ENCODE measurements around the gene YIPF6. TPM values are rescaled to one million over a fixed set of nuclear protein-coding genes. Genes with fewer than 3 reads are reported as not detected.

YIPF6 gene
- total RNA-seq, 1 donor from 2014 or later = 20.5 TPM

DNA sequence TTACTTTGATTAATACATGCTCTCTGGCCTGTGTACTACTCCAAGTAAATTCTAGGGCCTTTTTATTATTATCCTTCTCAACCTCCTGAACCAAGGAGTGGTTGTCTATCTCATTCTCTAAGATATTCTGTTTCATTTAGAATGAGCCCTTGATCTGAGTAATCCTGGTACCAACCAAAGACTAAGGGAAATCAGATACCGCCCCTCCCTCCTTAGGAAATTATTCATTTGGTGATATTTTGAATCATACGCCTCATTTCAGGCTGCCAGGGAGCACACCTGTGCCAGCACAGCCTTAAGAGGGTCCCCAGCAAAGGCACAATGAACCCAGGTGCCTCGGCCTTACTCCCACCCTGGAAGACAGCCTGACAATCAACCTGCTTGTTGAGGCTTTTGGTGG lies 75.4 kb downstream of the YIPF6 start:
- no peaks in the 10 kb centered on the region for H3K27me3 Mint-ChIP-seq (ENCODE audit: insufficient read depth)
- H3K27ac Mint-ChIP-seq = no peak overlapping the region
- H3K4me3 Mint-ChIP-seq = no peak overlapping the region
- no peaks in the 10 kb centered on the region for H3K9me3 Mint-ChIP-seq
- intact Hi-C loops (cut with micrococcal nuclease) = loop anchor here (5.0 kb wide), 2 partner anchors 72 to 108 kb away; no protein-coding TSS in a partner anchor
- peaks cover 9% of the 10 kb centered on the region for H3K4me1 Mint-ChIP-seq (ENCODE audit: low read depth)
- DNase-seq (ENCODE audit: low spot score) = no peak
- H3K36me3 Mint-ChIP-seq (ENCODE audit: low read depth) = peaks cover 2% of the 10 kb centered on the region

DNA sequence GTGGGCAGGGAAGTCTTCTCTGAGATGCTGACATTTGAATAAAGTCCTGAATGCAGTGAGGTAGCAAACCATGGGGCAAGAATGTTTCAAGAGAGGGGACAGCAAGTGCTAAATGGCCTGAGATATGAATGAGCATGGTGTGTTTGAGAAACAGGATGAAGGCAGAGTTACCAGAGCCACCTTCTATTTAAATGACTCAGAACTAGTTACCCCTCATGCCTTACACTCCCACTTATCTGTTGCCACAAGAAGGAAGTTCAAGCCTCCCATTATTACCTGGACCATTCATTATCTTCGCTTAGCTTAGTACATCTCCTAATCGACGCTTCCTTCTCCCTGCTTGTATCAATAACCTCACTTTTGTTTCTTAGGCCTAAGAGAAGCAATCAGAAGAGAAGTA lies 81.0 kb downstream of the YIPF6 start:
- Mint-ChIP-seq H3K4me1 (ENCODE audit: low read depth) (no peaks in the 10 kb centered on the region), H3K36me3 (ENCODE audit: low read depth) (no peaks in the 10 kb centered on the region), H3K9me3 (peaks cover under 1% of the 10 kb centered on the region), H3K27ac (no peak overlapping the region), H3K27me3 (ENCODE audit: insufficient read depth) (no peaks in the 10 kb centered on the region), H3K4me3 (no peak overlapping the region)
- intact Hi-C loops (cut with micrococcal nuclease) = loop anchor here (2.0 kb wide), 1 partner anchor 25 kb away; no protein-coding TSS in a partner anchor
- DNase-seq (ENCODE audit: low spot score) = no peak

DNA sequence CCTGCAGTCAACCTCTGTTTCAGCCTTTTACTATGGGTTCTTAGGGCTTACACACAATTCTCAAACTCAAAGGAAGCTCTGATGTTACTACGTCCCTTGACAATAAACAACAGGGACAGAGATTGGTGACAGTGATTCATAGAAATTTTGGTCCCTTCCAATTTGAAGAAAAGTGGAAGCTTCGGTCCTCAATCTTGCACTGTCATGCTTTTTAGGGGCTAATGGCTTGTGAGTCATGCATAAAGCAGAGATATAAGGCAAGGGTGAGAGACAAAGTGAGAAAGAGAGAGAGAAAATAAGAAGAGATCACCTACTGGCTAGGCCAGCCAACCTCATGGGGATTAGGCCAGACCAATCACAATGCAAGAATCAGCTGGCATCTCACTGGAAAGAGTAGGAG lies 85.4 kb downstream of the YIPF6 start:
- H3K36me3 Mint-ChIP-seq (ENCODE audit: low read depth) = no peaks in the 10 kb centered on the region
- no peak overlapping the region for H3K27ac Mint-ChIP-seq
- intact Hi-C loops (cut with micrococcal nuclease) = no loop called here
- H3K27me3 Mint-ChIP-seq (ENCODE audit: insufficient read depth) = no peaks in the 10 kb centered on the region
- no peaks in the 10 kb centered on the region for H3K4me1 Mint-ChIP-seq (ENCODE audit: low read depth)
- H3K9me3 Mint-ChIP-seq = peaks cover 9% of the 10 kb centered on the region
- H3K4me3 Mint-ChIP-seq = no peak overlapping the region
- no peak for DNase-seq (ENCODE audit: low spot score)

Other genes with a start within 250 kb of the YIPF6 start
- 0.03 and 0.05 TPM in 2 replicates for gene OPHN1, start 65.6 kb upstream of the YIPF6 start, total RNA-seq
- gene STARD8, start 148.6 kb downstream of the YIPF6 start, total RNA-seq = 2.3 and 2.6 TPM in 2 replicates

Data from activated T-helper 1 cell treated with anti-CD3 and anti-CD28 coated beads, Interleukin-12 subunit alpha, Interleukin-12 subunit beta, Interleukin-2, Interleukin-4 antibody, amounts not matched to agents 30 ng/mL and 10 ng/mL and 1 ng/mL, durations not matched to agents 14 hours and 24 hours and 36 hours (primary cell).